Endothelial cell (in vitro differentiated cells): Measurements from ENCODE around the gene SYT15. TPM values are rescaled to one million over a fixed set of nuclear protein-coding genes. Genes with fewer than 3 reads are reported as not detected.
A peak's percentile ranks its signal among the peaks of the same experiment; 100 is the strongest.

ENCODE experiments used
- DNase-seq: peaks from one replicate; pipeline ENCODE4 v3.0.0; 2021; ENCODE audit warnings: low spot score
- H3K27ac Mint-ChIP-seq: one replicate; pipeline ENCODE4 v1.8.0; 2021; ENCODE audit warnings: mixed read lengths, inconsistent platforms; ENCODE audit not compliant: unreplicated experiment
- H3K27me3 Mint-ChIP-seq: one replicate; pipeline ENCODE4 v1.8.0; 2021; ENCODE audit warnings: mild to moderate bottlenecking, moderate library complexity, mixed read lengths, inconsistent platforms; ENCODE audit not compliant: unreplicated experiment
- H3K36me3 Mint-ChIP-seq: one replicate; pipeline ENCODE4 v1.8.0; 2021; ENCODE audit warnings: mild to moderate bottlenecking, low read depth, mixed read lengths, inconsistent platforms; ENCODE audit not compliant: unreplicated experiment
- H3K4me1 Mint-ChIP-seq: one replicate; pipeline ENCODE4 v1.8.0; 2021; ENCODE audit warnings: mild to moderate bottlenecking, mixed read lengths, inconsistent platforms; ENCODE audit not compliant: unreplicated experiment
- H3K4me3 Mint-ChIP-seq: one replicate; pipeline ENCODE4 v1.8.0; 2021; ENCODE audit warnings: mild to moderate bottlenecking, mixed read lengths, inconsistent platforms; ENCODE audit not compliant: unreplicated experiment
- H3K9me3 Mint-ChIP-seq: one replicate; pipeline ENCODE4 v1.8.0; 2021; ENCODE audit warnings: mixed read lengths, inconsistent platforms; ENCODE audit not compliant: unreplicated experiment
- CTCF ChIP-seq: fragments of 200-600 bp; sonication (generic); IDR thresholded peaks from one replicate; pipeline ENCODE4 v1.5.0; 2021; ENCODE audit warnings: antibody characterized with exemption; ENCODE audit not compliant: unreplicated experiment
- total RNA-seq: library from RNA; stranded (reverse); fragmentation: NEBNext Ultra II Directional; extraction: Animal tissue kit (Norgen Biotek cat#: 25700); gene quantifications from one replicate; pipeline ENCODE4 v1.2.1, GENCODE V29; 2021; ENCODE audit not compliant: unreplicated experiment

Gene SYT15
- total RNA-seq, 1 donor from 2014 or later = 0.77 TPM

- DNase-seq = no peak
- peak overlapping the region; percentile 80 for H3K4me3 Mint-ChIP-seq
- no peaks in the 10 kb centered on the region for H3K9me3 Mint-ChIP-seq
- no peak overlapping the region for H3K27ac Mint-ChIP-seq
- peaks cover 18% of the 10 kb centered on the region for H3K27me3 Mint-ChIP-seq
- no peak for TF ChIP-seq CTCF
- H3K4me1 Mint-ChIP-seq = peaks cover 7% of the 10 kb centered on the region
- no peaks in the 10 kb centered on the region for H3K36me3 Mint-ChIP-seq
Measured at GRCh38 chr10:46540412-46541016, 38.4 kb upstream of the SYT15 start.

- Mint-ChIP-seq H3K27me3 (peaks cover 18% of the 10 kb centered on the region), H3K36me3 (no peaks in the 10 kb centered on the region), H3K9me3 (no peaks in the 10 kb centered on the region), H3K4me1 (peaks cover 7% of the 10 kb centered on the region), H3K4me3 (no peak overlapping the region), H3K27ac (no peak overlapping the region)
- peak; percentile 66 for TF ChIP-seq CTCF
- peak; percentile 80 for DNase-seq
Measured at GRCh38 chr10:46541017-46541661, 37.8 kb upstream of the SYT15 start.

GRCh38 chr10:46541735-46542566 lies 37.0 kb upstream of the SYT15 start:
- H3K27me3 Mint-ChIP-seq = peaks cover 18% of the 10 kb centered on the region
- peaks cover 7% of the 10 kb centered on the region for H3K4me1 Mint-ChIP-seq
- H3K36me3 Mint-ChIP-seq = no peaks in the 10 kb centered on the region
- no peak overlapping the region for H3K4me3 Mint-ChIP-seq
- no peak for TF ChIP-seq CTCF
- no peak for DNase-seq
- no peaks in the 10 kb centered on the region for H3K9me3 Mint-ChIP-seq
- H3K27ac Mint-ChIP-seq = no peak overlapping the region

DNA sequence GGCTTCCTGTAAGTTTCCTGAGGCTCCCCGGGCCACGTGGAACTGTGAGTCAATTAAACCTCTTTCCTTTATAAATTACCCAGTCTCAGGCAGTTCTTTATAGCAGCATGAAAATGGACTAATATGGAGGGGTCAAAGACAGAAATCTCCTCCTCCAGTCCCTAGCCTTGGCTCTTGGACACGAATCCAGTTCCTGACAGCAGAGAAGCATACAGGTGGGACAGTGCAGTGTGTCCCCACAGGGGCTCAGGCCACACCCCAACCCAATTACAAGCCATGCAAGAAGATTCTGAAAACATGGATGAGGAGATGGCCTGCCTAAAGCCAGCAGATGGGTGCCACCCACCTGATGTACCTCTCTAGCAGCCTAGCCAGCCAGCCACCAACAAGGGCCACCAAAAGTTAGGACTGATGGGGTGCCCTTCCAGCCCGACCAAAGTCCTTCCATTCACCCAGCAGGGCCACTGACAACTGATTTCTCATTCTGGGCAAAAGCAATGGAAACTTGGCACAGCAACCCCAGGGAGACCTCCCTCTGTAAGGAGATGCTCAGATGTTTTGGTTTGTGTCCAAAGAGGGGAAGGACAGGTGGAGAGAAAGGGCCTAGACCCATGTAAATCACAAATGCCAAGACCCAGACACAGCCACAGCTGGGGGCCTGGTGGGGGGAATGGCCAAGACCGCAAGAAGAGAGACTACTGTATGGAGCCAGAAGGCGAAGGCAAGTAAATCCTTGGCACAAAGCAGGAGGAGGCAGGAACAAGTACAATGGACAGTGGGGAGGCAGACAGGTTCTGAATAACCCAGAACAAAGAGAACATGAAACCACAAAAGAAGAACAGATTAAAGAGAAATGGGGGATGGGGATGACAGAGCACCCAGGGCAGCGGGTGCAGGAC lies 36.1 kb upstream of the SYT15 start:
- Mint-ChIP-seq H3K27ac (no peak overlapping the region), H3K36me3 (no peaks in the 10 kb centered on the region), H3K9me3 (no peaks in the 10 kb centered on the region), H3K4me1 (peaks cover 7% of the 10 kb centered on the region), H3K4me3 (no peak overlapping the region), H3K27me3 (peaks cover 18% of the 10 kb centered on the region)
- DNase-seq = no peak
- no peak for TF ChIP-seq CTCF
